GM20431 (cell line): ENCODE data around the gene RGS12.

Experiments
- in situ Hi-C: fragments of 300-500 bp; cut with MseI, MboI; formaldehyde crosslinking; loops from one replicate; pipeline ENCODE4 v1.15.0; 2020; ENCODE audit warnings: low sequenced_read_pairs; ENCODE audit not compliant: unreplicated experiment

RGS12 gene

DNA sequence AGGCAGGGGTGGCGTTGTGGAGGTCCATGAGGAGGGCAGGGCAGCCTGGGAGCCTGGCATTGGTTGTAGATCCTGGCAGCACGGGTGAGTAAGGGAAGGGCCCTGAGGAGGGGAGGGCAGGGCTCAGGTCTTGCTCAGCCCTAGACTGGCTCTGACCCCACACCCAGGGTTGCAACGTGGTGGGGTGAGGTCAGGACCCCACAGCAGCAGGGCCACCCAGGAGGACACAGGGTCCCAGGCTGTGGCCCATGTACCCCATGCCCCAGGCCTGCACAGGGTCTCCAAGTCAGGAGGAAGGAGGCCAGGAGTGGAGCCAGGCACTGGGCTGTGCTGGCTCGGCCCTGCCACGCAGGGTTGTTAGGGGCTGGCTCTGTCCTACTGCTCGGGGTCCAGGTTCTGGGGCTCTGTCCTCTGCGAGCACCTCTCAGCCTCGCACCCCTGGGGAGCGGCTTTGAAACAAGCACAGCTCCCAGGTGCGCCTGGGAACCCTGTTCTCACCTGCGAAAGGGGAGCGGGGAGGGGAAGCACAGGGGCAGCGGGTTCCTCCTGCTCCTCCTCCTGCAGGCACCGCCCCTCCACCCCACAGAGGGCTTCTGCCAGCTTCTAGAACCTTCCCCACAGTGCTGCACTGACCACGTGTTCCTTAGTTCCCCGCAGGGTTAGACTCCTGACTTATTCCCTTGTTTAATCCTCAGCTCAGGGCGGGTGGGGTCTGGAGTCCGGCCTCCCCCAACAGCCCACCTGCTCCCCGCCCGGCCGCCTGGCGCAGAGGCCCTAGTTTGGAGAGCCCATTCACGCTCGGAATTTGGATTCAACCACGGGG is 23.5 kb upstream of the RGS12 start:
- in situ Hi-C loops: no loop called here

DNA sequence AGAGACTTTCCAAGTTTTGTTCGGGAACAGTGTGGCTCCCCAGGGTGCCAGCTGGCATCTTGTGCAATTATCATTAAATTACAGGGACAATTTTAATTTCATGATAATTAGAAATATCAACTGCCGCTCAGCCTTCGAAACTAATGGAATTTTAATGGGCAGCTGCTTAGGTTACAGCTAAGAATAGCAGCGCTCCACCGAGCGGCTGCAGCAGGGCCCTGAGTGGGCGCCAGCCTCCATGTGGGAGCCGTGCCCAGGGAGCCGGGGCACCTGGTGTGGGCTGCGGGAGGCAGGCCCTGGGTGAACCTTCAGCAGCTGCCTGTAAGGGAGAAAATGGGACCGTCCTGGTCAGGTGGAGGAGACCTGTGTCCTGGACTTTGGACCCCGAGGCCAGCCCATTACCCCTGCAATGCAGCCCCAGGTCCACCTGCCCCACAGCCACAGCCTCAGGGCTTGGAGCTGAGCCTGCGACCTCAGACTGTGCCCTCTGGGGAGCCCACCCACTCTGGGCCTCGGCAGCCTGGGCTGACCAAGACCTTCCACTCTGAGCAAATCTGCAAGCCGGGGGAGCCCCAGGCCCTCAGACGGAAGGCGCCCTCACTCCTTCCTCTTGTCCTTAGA is 22.7 kb upstream of the RGS12 start:
- in situ Hi-C loops: no loop called here

DNA sequence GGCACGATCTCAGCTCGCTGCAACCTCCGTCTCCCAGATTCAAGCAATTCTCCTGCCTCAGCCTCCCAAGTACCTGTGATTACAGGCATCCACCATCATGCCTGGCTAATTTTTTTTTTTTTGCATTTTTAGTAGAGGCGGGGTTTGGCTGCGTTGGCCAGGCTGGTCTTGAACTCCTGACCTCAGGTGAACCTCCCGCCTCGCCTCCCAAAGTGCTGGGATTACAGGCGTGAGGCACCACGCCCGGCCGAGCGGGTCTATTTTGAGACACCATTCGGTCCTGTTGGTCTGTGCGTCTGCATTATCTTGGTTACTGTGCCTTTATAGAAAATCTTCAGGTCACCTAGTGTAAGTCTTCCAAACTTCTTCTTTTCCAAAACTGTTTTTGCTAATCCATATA is 21.7 kb upstream of the RGS12 start:
- in situ Hi-C loops: no loop called here

DNA sequence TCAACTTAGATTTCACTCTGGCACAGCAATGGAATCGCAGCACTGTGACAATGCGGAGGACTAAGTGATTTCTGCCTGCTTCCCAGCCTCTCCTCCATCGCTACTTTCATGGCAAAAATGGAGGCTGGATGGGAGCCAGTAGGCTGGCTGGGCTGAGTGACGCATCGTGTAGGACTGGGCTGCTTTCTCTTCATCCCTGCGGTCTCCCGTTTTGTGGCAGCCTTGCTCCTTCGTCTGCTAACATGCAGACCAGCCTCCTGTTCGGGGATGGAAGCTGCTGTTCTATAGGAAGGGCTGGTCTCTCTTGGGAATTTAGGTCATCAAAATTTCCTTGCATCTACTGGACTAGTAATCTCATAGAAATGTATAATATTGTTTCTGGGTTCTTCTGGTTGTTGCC is 15.8 kb upstream of the RGS12 start:
- in situ Hi-C loops: no loop called here

DNA sequence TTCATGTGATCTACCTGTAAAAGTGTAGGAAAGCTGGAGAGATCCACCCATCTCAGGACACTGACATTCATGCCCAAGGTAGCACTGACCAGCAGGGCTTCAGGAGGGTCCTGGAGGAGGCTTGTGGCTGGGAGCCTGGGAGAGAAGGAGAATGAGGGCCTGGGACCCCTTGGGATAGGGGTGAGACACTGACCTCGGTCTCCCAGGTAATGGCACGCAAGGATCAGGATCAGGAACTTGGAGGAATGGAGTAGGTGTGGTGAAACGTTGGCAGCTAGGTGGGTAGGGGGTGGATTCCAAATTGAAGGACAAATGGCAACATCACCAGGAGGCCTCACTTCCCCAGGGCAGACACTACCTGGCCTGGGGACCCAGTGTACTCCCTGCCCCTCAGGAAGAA is 12.4 kb upstream of the RGS12 start:
- in situ Hi-C loops: no loop called here

DNA sequence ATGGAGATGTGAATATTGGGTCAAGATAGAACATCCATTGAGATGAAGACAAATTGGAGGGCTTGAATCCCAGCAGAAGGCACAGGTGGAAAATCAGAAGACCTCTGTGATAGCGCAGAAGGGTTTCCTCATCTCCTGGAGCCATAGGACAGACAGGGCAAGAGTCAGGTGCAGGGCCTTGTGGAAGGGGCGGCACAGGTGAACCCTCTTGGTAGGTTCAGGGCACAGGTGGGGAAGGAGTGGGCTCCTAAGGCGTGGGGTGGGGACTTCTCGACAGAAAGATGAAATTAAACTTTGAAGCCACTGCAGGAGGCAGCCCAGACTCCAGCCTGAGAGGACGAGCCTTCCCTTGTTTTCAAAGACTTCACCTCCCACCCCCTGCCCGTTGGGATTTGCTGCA is 9.3 kb upstream of the RGS12 start:
- in situ Hi-C loops: no loop called here

DNA sequence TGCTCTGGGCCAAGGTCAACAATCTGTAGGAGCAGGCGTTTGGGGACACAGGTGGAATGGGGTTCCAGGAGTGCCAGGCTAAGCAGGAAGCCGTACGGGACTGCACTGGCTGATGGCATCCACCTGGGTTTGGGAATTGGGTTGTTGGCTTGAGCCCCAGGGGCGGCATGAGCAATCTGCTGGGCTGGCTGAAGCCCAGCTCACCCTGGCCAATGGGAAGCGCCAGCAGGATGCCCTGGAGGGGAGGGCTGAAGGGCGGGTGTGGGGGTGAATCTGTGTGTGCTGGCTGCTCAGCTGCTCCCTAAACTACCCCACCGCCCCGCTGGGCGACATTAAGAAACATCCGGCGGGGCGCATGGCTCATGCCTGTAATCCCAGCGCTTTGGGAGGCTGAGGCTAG is 8.9 kb upstream of the RGS12 start:
- in situ Hi-C loops: no loop called here

DNA sequence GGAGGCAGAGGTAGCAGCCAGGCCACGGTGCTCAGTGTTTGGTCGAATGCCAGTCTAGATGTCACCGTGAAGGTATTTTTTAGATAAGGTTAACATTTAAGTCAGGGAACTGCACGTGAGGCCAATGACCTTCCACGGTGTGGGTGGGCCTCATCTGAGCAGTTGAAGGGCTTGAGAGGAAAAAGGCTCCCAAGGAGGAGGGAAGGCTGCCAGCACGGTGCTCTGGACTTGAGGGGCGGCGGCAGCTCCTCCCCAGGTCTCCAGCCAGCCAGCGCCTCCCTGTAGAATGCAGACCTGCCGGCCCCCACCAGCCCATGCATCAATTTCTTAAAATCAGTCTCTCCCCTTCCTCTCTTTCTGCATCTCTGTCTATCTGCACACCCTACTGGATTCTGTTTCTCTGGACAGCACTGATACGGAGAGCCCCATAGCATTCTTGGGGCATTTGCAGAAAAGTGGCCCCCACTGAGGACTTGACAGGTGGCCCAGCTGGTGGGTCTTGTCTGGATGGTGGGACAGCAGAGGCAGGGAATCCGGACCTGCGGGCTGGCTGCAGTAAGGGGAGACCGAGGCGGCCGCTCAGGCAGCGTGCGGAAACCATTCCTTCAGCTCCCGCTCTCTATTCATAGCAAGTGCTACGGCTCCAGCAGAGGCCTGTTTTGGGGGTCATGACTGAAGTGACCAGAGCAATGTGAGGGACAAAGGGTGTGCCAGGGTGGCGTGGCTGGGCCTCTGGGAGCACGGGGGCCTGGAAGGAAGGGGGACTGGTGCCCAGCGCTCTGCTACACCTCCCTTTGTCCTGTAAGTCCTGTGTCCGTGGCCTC is 7.9 kb upstream of the RGS12 start:
- in situ Hi-C loops: no loop called here

DNA sequence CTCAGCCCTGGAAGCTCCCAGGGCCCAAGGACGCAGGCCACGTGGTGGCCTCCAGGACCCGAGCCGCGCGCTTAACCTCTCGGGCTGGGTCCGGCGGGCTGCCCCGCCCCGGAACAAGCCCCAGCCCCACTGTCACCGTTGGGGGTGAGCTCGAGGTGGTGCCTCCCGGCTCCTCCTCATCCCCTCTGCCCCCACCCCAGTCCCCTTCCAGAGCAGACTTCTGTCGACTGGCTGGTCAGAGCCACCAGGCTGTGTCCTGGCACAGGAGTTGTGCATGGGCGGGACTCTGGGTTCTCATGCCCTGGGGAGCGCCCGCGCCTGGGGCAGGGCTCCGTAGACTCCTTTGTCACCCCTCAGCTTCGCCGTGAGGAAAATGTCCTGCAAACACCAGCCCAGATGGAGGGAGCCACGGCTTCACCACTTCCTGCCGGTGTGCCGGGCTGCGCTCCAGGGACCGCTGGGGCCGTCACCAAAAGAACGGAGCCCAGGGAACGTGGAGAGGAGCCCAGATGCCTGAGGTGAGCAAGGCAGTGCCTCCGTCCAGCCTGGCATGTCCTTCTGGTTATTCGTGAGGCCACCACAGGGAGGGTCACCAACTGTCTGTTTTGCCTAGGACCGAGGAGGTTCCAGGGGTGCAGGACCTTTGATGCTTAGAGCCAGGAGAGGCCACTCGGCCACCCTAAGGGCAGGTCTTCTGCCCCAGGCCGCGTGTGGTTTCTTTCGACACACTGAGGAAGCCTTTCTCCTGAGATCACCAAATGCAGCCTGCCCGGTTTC is 7.1 kb upstream of the RGS12 start:
- in situ Hi-C loops: no loop called here

DNA sequence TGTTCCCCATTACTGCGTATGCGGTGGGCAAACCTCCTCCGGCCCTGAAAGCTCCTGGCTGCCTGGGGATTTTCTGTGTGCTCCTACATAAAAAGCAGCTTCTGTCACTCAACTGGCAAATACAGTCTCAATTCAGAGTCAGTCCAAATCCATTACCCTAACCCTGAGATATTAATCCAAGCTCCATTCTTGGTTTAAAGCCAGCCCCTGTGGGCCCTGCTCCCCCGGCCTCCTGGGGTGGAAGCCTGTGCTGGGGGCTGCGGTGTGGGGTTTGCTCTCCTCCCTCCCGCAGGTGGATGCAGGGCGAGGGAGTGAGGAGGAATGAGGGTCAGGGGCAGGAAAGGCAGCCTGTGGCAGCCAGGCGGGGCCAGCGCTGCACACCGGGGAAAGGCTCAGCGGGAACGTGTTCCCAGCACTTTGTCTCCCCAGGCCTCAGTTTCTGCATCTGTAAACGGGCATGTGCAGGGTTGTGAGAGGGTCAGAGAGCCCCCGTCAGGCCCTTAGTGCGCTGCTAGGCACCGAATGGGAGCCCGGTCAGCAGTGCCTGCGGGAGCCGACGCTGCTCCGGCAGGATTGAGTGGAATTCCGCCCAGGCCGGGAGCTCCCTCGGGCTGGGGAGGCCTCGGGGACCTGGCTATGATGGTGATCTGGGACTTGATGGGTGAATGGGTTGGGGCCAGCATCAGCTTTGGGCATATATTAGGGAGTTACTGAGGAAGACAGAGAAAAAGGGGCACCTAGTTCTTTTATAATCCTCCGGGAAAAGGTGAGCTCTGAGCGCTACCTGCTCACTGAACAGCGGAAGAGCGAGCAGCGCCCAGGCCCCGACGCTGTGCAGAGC is 6.3 kb upstream of the RGS12 start:
- in situ Hi-C loops: no loop called here

DNA sequence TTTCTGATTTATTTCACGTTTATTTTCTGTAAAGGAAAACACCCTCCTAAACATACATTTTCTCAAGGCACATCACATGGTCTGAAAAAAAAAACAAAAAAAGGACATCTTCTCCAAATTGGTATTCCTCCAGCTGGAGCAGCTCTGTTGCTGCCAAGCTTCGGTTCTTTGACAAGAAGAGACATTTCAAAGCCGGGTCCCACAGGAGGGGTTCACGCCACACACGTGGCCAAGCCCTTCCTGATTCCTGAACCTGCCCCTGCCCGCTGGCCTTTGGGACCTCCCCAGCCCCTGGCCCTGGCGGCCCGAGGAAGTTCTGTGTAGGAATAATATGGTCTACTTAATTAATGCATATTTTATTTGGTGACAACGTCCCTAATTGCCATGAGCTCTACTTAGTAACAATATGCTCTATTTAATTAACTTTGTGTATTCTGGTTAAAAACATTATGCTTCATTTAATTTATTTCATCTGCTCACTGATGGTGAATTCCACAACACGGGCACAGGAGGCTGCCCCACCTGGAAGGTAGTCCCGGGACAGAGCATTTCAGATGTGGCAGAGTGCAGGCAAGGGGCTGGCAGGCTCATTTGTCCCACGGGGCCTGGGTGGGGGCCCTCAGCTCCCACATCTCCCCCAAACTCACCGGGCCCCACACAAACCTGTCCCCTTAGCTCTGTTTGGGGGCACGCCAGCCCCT is 5.4 kb upstream of the RGS12 start:
- in situ Hi-C loops: no loop called here

DNA sequence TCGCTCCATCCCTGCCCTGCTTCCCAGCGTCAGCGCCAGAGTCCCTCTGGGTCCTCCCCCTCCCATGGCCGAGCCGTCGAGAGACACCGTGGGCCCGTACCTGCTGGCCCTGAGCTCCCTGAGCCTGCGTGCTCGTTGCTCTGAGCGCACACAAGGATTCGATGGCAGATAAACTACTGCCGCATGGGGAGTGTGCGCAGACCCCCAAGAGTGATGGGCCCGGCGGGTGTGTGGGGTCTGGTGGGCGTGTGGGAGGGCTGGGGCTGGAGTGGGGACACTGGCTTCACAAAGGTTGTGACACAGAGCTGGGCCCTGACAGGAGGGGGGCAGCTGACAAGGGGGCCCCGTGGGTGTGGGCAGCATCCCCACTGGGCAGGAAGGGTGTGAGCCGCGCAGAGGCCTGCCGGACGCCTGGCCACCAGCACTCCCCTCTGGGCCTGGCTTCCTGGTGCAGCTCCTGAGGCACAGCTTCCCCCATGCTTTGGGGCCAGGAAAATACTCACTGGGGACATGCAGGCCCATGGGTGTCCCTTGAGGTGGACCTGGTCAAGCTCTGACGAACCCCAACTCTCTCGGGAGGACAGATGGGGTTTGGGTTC is 4.8 kb upstream of the RGS12 start:
- in situ Hi-C loops: no loop called here

DNA sequence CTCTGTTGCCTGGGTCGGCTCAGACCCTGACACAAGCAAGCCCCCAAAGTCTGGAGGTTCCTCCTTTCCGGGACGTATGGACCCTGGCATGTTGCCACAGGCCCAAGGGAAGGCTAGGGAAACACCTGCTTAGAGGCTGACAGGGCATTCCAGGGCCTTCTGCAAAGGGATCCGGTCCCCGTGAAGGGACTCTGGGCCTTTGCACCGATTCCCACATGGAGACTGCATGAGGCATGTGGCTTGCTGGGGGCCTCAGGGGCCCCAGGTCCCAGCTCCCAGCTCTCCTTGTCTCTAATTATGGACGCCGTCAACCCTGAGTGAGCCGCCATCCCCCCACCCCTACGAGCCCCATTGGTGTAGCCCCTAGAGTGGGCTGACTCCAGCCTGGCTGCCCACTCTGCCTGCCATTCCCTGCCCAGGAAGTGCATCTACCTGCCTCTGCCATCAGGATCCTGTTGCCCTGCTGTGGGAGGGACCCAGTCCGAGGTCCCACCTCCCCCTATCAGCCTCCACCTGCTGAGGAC is 4.2 kb upstream of the RGS12 start:
- in situ Hi-C loops: no loop called here

DNA sequence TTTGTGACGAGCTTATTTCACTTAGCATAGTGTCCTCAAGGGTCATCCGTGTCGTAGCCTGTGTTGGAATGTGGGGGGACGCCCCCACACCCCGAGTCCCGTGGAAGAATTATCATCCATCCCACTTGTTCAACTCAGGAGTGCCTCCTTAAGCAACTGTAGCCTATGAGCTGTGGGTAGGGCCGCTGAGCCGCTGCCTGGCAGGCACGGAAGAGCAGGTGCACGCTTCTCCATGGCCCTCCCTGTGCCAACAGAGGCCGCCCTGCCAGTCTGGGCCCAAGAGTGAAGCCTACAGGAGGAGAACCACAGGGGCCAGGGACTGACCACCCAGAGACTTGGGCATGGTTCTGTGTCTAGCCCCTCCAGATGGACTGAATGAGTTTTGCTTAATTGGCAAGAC is 2.3 kb upstream of the RGS12 start:
- in situ Hi-C loops: no loop called here

DNA sequence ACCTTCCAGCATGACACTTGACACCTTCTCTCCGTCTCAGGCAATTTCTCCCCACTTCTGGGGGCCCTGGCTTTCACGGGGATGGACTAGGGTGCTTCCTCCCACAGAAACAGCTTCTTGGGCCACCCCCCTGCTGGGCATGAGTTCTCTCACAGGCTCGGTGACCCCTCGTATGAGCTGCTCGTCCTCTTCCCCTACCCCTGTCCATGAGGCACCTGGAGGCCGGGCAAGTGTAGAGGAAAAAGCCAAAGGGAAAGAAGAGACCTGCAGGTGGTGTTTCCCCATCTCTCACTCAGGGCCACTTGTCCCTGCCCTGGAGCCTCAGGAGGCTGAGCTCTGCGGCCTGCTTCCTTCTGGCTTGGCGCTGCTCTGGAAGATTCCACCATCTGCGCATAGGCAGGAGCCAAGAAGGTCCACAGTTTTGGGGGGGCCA is 1.9 kb upstream of the RGS12 start:
- in situ Hi-C loops: no loop called here

DNA sequence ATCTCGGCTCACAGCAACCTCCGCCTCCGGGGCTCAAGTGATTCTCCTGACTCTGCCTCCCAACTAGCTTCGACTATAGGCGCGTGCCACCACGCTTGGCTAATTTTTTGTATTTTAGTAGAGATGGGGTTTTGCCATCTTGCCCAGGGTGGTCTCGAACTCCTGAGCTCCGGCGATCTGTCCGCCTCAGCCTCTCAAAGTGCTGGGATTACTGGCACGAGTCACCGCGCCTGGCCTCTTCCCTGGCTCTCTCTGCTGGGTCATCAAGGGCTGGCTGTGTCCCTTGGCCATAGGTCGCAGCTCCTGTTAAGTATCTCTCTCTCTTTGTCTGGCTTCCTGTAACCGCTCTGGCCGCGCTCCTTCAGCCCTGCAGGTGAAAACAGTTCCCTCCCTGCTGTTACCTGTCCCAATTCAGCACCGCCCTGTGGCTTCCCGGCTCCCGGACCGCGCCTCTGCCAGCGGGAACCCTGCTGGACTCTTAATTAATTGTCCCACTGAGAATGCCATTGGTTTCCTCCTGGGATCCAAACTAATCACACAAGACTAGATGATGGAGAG is 1.3 kb upstream of the RGS12 start:
- in situ Hi-C loops: no loop called here

DNA sequence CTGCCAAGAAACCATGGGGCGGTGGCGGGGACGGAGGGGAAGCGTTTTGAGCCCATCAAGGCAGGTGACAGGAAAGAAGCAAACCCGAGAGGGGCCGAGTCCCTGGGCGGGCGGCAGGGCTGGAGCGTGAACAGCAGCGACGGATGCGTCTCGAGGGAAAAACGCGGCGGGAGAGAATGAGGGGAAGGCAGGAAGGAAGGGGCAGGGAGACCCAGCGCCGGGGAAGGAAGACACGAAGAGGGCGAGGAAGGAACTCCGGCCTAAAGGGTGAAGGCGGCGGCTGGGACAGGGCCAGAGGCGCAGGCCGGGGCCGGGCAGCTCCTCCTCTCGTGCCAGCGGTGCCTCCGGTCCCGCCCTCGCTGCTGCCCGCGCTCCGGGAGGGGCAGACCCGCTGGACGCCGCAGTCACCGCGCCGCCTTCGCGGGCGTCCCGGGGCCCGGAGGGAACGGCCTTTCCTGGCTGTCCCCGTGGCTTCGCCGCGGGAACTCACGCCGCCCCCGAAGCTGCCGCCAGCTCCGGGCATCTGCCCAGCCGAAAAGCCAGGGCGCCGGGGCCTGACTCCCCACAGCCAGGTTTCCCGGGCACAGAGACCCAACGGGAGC is 751 bp upstream of the RGS12 start:
- in situ Hi-C loops: no loop called here
